ENCODE data around the gene ATP5PO. TPM values are rescaled to one million over a fixed set of nuclear protein-coding genes. Genes with fewer than 3 reads are reported as not detected.

The ATP5PO gene
- total and polyA plus RNA-seq, 2 donors (not counting 1 experiment from before 2014, with no cell fraction given): 123 to 139 TPM

DNA sequence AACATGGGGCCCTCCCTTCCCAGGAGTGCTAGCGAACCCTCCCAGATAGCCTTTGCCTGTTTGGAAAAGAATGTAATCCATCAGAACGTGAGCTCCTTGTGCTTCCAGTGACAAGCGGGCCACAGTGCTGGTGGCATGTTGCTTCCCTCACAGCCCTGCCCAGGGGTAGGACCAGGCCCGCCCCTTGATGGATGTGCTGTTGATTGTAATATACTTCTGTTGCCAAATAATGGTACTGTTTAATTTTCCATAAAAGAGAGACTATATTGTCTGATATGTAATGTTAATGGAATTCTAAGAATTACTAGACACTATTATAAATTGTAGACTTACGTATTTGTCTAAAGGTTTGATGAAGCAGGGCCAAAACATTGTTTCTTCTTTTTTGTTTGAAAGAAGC, 16.4 kb downstream of the ATP5PO start:
- TF ChIP-seq, protein P1, sequence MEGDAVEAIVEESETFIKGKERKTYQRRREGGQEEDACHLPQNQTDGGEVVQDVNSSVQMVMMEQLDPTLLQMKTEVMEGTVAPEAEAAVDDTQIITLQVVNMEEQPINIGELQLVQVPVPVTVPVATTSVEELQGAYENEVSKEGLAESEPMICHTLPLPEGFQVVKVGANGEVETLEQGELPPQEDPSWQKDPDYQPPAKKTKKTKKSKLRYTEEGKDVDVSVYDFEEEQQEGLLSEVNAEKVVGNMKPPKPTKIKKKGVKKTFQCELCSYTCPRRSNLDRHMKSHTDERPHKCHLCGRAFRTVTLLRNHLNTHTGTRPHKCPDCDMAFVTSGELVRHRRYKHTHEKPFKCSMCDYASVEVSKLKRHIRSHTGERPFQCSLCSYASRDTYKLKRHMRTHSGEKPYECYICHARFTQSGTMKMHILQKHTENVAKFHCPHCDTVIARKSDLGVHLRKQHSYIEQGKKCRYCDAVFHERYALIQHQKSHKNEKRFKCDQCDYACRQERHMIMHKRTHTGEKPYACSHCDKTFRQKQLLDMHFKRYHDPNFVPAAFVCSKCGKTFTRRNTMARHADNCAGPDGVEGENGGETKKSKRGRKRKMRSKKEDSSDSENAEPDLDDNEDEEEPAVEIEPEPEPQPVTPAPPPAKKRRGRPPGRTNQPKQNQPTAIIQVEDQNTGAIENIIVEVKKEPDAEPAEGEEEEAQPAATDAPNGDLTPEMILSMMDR (IDR thresholded peaks at IDR 0.05): no peak
- no peak for TF ChIP-seq EZH2 (IDR thresholded peaks at IDR 0.05; ENCODE audit: borderline replicate concordance, insufficient read depth, low read depth, low read length, poor library complexity, severe bottlenecking)
- DNase-seq (no peak), ATAC-seq (ENCODE audit: low read depth) (no peak)
- no peak overlapping the region for H3K9ac ChIP-seq (ENCODE audit: low read length)
- H3K4me2 ChIP-seq (replicated peaks; ENCODE audit: low read depth, low read length, poor library complexity, severe bottlenecking): no peak overlapping the region
- no peak overlapping the region for H3K4me3 Mint-ChIP-seq
- intact Hi-C loops (cut with micrococcal nuclease): no loop called here
- ChIA-PET CTCF (interaction anchor here (1.6 kb wide), 1 partner anchor 25 kb away, joined by 5 read pairs; no protein-coding TSS in a partner anchor), POLR2A (no interaction called here)
- H3K9me3 Mint-ChIP-seq (ENCODE audit: insufficient read depth): no peaks in the 10 kb centered on the region
- WGBS (ENCODE audit: insufficient coverage): 100% methylated on average over 3 of the region's 5 CpGs
- H3K27me3 ChIP-seq (replicated peaks in 1 of 4; ENCODE audit: control extremely low read depth in 1 of 4, control insufficient read depth in 3 of 4, insufficient read depth in 4 of 4, low read length in 3 of 4): peaks cover 0 to 12% (median 3%) of the 10 kb centered on the region in 4 experiments
- H3K4me3 ChIP-seq (ENCODE audit: control extremely low read depth in 1 of 5, extremely low read depth in 1 of 5, insufficient read depth in 1 of 5, low read depth in 2 of 5, low read length in 4 of 5): no peak overlapping the region
- no peaks in the 10 kb centered on the region for H3K79me2 ChIP-seq (ENCODE audit: control insufficient read depth, insufficient read depth, low read length)
- peaks cover 18% of the 10 kb centered on the region for H3K27me3 Mint-ChIP-seq
- H2AFZ ChIP-seq (ENCODE audit: insufficient read depth, low read depth, low read length, poor library complexity, severe bottlenecking): no peak overlapping the region
- H3K4me1 ChIP-seq (ENCODE audit: control insufficient read depth in 2 of 2, insufficient read depth in 2 of 2, low read length in 2 of 2): peaks cover 5 to 13% of the 10 kb centered on the region in 2 donors
- no peak overlapping the region for H3K27ac Mint-ChIP-seq
- H3K9me3 ChIP-seq (ENCODE audit: control extremely low read depth in 1 of 3, control insufficient read depth in 2 of 3, insufficient read depth in 1 of 3, low read length in 2 of 3): peaks cover 0 to 7% (median 0%) of the 10 kb centered on the region in 3 donors
- peaks cover 0 to 35% of the 10 kb centered on the region in 2 experiments for H3K36me3 ChIP-seq (replicated peaks in 1 of 2; ENCODE audit: control extremely low read depth in 1 of 2, control insufficient read depth in 1 of 2, extremely low read depth in 1 of 2, insufficient read depth in 2 of 2, low read length in 1 of 2)
- peaks cover 11% of the 10 kb centered on the region for H3K4me1 Mint-ChIP-seq
- no peaks in the 10 kb centered on the region for H4K20me1 ChIP-seq (ENCODE audit: control insufficient read depth, insufficient read depth, low read length, poor library complexity, severe bottlenecking)
- H3K27ac ChIP-seq (ENCODE audit: low read length in 2 of 2): no peak overlapping the region

DNA sequence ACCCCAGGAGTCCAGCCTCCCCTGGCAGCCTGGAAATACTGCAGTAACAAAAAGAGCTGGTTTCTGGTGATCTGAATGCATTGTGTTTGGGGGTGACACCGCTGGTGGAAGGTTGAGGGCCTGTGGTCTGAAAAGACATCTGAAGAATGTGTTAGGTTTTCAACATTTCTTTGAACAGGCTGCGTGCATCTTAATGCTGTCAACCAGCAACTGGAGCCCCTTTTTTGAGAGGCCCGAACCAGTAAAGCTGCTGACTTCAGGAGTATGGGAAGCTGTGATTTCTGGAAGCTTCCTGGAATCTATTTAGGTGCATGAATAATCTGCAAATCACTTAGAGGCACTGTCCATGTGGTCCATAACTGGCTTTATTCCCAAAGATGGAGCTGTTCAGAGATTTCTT, 17.0 kb downstream of the ATP5PO start:
- Histone ChIP-seq H3K79me2 (ENCODE audit: control insufficient read depth, insufficient read depth, low read length) (no peaks in the 10 kb centered on the region), H3K9me3 (ENCODE audit: control extremely low read depth in 1 of 3, control insufficient read depth in 2 of 3, insufficient read depth in 1 of 3, low read length in 2 of 3) (peaks cover 0 to 7% (median 0%) of the 10 kb centered on the region in 3 donors), H3K9ac (ENCODE audit: low read length) (no peak overlapping the region), H3K27me3 (replicated peaks in 1 of 4; ENCODE audit: control extremely low read depth in 1 of 4, control insufficient read depth in 3 of 4, insufficient read depth in 4 of 4, low read length in 3 of 4) (peaks cover 0 to 12% (median 5%) of the 10 kb centered on the region in 4 experiments), H3K4me1 (ENCODE audit: control insufficient read depth in 2 of 2, insufficient read depth in 2 of 2, low read length in 2 of 2) (peaks cover 5 to 13% of the 10 kb centered on the region in 2 donors), H3K27ac (ENCODE audit: low read length in 2 of 2) (no peak overlapping the region), H4K20me1 (ENCODE audit: control insufficient read depth, insufficient read depth, low read length, poor library complexity, severe bottlenecking) (no peaks in the 10 kb centered on the region), H2AFZ (ENCODE audit: insufficient read depth, low read depth, low read length, poor library complexity, severe bottlenecking) (no peak overlapping the region), H3K36me3 (replicated peaks in 1 of 2; ENCODE audit: control extremely low read depth in 1 of 2, control insufficient read depth in 1 of 2, extremely low read depth in 1 of 2, insufficient read depth in 2 of 2, low read length in 1 of 2) (peaks cover 0 to 29% of the 10 kb centered on the region in 2 experiments), H3K4me2 (replicated peaks; ENCODE audit: low read depth, low read length, poor library complexity, severe bottlenecking) (no peak overlapping the region), H3K4me3 (ENCODE audit: control extremely low read depth in 1 of 5, extremely low read depth in 1 of 5, insufficient read depth in 1 of 5, low read depth in 2 of 5, low read length in 4 of 5) (no peak overlapping the region)
- H3K4me1 Mint-ChIP-seq: peaks cover 11% of the 10 kb centered on the region
- WGBS (ENCODE audit: insufficient coverage): 100% methylated on average over 3 of the region's 3 CpGs
- ATAC-seq (ENCODE audit: low read depth): no peak
- H3K27ac Mint-ChIP-seq: no peak overlapping the region
- ChIA-PET CTCF (interaction anchor here (1.6 kb wide), 1 partner anchor 26 kb away, joined by 5 read pairs; no protein-coding TSS in a partner anchor), POLR2A (no interaction called here)
- no peaks in the 10 kb centered on the region for H3K9me3 Mint-ChIP-seq (ENCODE audit: insufficient read depth)
- DNase-seq: no peak
- H3K4me3 Mint-ChIP-seq: no peak overlapping the region
- H3K27me3 Mint-ChIP-seq: peaks cover 22% of the 10 kb centered on the region
- TF ChIP-seq, protein P1 (IDR thresholded peaks at IDR 0.05): no peak
- TF ChIP-seq EZH2 (IDR thresholded peaks at IDR 0.05; ENCODE audit: borderline replicate concordance, insufficient read depth, low read depth, low read length, poor library complexity, severe bottlenecking): no peak
- intact Hi-C loops (cut with micrococcal nuclease): no loop called here

Data from B cell (primary cell).